Astrocyte (in vitro differentiated cells and primary cell): Measurements from ENCODE around the gene CFAP65. TPM values are rescaled to one million over a fixed set of nuclear protein-coding genes. Genes with fewer than 3 reads are reported as not detected.

Source experiments
- DNase-seq: peaks from one replicate; pipeline ENCODE4 v3.0.0-alpha.2; 2010; ENCODE audit warnings: low read depth
- FAIRE-seq: peaks from 2 replicates; lab custom pipeline; 2011; peaks lifted over from hg19 to GRCh38; lab: Jason Lieb, UNC
- H2AFZ ChIP-seq: 2 replicates; pipeline ENCODE4 v1.6.0; 2012; ENCODE audit warnings: low read depth, low read length, inconsistent platforms
- H3K27ac ChIP-seq: 2 replicates; pipeline ENCODE4 v1.5.1; 2011; ENCODE audit warnings: low read depth, low read length, inconsistent platforms
- H3K27me3 ChIP-seq: 2 replicates; pipeline ENCODE4 v1.6.0; 2011; ENCODE audit warnings: low read length, inconsistent platforms; ENCODE audit not compliant: insufficient read depth
- H3K36me3 ChIP-seq: 2 replicates; pipeline ENCODE4 v1.5.1; 2011; ENCODE audit warnings: low read length, inconsistent platforms; ENCODE audit not compliant: insufficient read depth
- H3K4me1 ChIP-seq: 2 replicates; pipeline ENCODE4 v1.5.1; 2011; ENCODE audit warnings: low read length, inconsistent platforms; ENCODE audit not compliant: insufficient read depth
- H3K4me2 ChIP-seq: 2 replicates; pipeline ENCODE4 v1.6.0; 2012; ENCODE audit warnings: low read length, inconsistent platforms
- H3K4me3 ChIP-seq: 2 replicates; pipeline ENCODE4 v1.5.1; 2011; ENCODE audit warnings: low read depth, mild to moderate bottlenecking, low read length, inconsistent platforms; ENCODE audit not compliant: insufficient read depth
- H3K79me2 ChIP-seq: 2 replicates; pipeline ENCODE4 v1.6.0; 2012; ENCODE audit warnings: mild to moderate bottlenecking, low read length, inconsistent platforms; ENCODE audit not compliant: insufficient read depth
- H3K9ac ChIP-seq: 2 replicates; pipeline ENCODE4 v1.6.0; 2012; ENCODE audit warnings: mild to moderate bottlenecking, low read length, inconsistent platforms
- H3K9me3 ChIP-seq: 2 replicates; pipeline ENCODE4 v1.5.1; 2012; ENCODE audit warnings: low read depth, mild to moderate bottlenecking, low read length, inconsistent platforms; ENCODE audit not compliant: insufficient read depth
- H4K20me1 ChIP-seq: 2 replicates; pipeline ENCODE4 v1.6.0; 2012; ENCODE audit warnings: low read length, inconsistent platforms; ENCODE audit not compliant: insufficient read depth
- H3K27ac Mint-ChIP-seq: one replicate; pipeline ENCODE4 v1.8.0; 2021; ENCODE audit warnings: mild to moderate bottlenecking, mixed read lengths; ENCODE audit not compliant: unreplicated experiment
- H3K27me3 Mint-ChIP-seq: one replicate; pipeline ENCODE4 v1.8.0; 2021; ENCODE audit warnings: low read depth, mixed read lengths; ENCODE audit not compliant: unreplicated experiment
- H3K36me3 Mint-ChIP-seq: one replicate; pipeline ENCODE4 v1.8.0; 2021; ENCODE audit warnings: low read depth, mixed read lengths; ENCODE audit not compliant: unreplicated experiment
- H3K4me1 Mint-ChIP-seq: one replicate; pipeline ENCODE4 v1.8.0; 2021; ENCODE audit warnings: low read depth, mixed read lengths; ENCODE audit not compliant: unreplicated experiment
- H3K4me3 Mint-ChIP-seq: one replicate; pipeline ENCODE4 v1.8.0; 2021; ENCODE audit warnings: mild to moderate bottlenecking, moderate library complexity, mixed read lengths; ENCODE audit not compliant: unreplicated experiment
- H3K9me3 Mint-ChIP-seq: one replicate; pipeline ENCODE4 v1.8.0; 2021; ENCODE audit warnings: mild to moderate bottlenecking, mixed read lengths; ENCODE audit not compliant: unreplicated experiment
- CTCF ChIP-seq: IDR thresholded peaks from 2 replicates; pipeline ENCODE4 v1.5.1; 2011; ENCODE audit warnings: low read depth, mild to moderate bottlenecking, inconsistent platforms, low read length, moderate library complexity; ENCODE audit not compliant: insufficient read depth
- EZH2 ChIP-seq: IDR thresholded peaks from 2 replicates; pipeline ENCODE4 v1.6.1; 2012; ENCODE audit warnings: mild to moderate bottlenecking, low read length, inconsistent platforms; ENCODE audit not compliant: insufficient read depth
- total RNA-seq: library from RNA; stranded (reverse); gene quantifications from 2 replicates; pipeline ENCODE4 v1.2.1, GENCODE V29; 2021

The CFAP65 gene
- total RNA-seq, 1 donor from 2014 or later = 0.27 TPM

- Mint-ChIP-seq H3K4me3 (no peak overlapping the region), H3K27me3 (peaks cover 80% of the 10 kb centered on the region), H3K4me1 (peaks cover 4% of the 10 kb centered on the region), H3K27ac (peak overlapping the region; percentile 41), H3K9me3 (peaks cover 3% of the 10 kb centered on the region), H3K36me3 (peaks cover 3% of the 10 kb centered on the region)
- Histone ChIP-seq H3K9me3 (peaks cover 9% of the 10 kb centered on the region), H4K20me1 (peaks cover 10% of the 10 kb centered on the region), H3K79me2 (no peaks in the 10 kb centered on the region), H3K27me3 (peaks cover 77% of the 10 kb centered on the region), H3K9ac (no peak overlapping the region), H3K36me3 (no peaks in the 10 kb centered on the region), H2AFZ (no peak overlapping the region), H3K4me1 (no peaks in the 10 kb centered on the region), H3K4me2 (no peak overlapping the region), H3K4me3 (no peak overlapping the region), H3K27ac (no peak overlapping the region)
- TF ChIP-seq CTCF (no peak), EZH2 (peak; percentile 95)
- DNase-seq (no peak), FAIRE-seq (no peak)
These were observed 56.9 kb downstream of the CFAP65 start for GRCh38 chr2:218984239-218985020.

GRCh38 chr2:218983934-218984238, 57.4 kb downstream of the CFAP65 start:
- no peak overlapping the region for H3K9ac ChIP-seq
- H4K20me1 ChIP-seq = peaks cover 10% of the 10 kb centered on the region
- Mint-ChIP-seq H3K4me3 (no peak overlapping the region), H3K4me1 (peaks cover 4% of the 10 kb centered on the region), H3K27me3 (peaks cover 78% of the 10 kb centered on the region), H3K9me3 (peaks cover 2% of the 10 kb centered on the region), H3K27ac (no peak overlapping the region), H3K36me3 (peaks cover 3% of the 10 kb centered on the region)
- no peak overlapping the region for H2AFZ ChIP-seq
- H3K4me1 ChIP-seq = no peaks in the 10 kb centered on the region
- FAIRE-seq (no peak), DNase-seq (no peak)
- no peak overlapping the region for H3K4me3 ChIP-seq
- H3K27ac ChIP-seq = no peak overlapping the region
- H3K79me2 ChIP-seq = no peaks in the 10 kb centered on the region
- no peaks in the 10 kb centered on the region for H3K36me3 ChIP-seq
- TF ChIP-seq CTCF = no peak
- TF ChIP-seq EZH2 = no peak
- peaks cover 6% of the 10 kb centered on the region for H3K9me3 ChIP-seq
- H3K27me3 ChIP-seq = peaks cover 73% of the 10 kb centered on the region
- H3K4me2 ChIP-seq = no peak overlapping the region

DNA sequence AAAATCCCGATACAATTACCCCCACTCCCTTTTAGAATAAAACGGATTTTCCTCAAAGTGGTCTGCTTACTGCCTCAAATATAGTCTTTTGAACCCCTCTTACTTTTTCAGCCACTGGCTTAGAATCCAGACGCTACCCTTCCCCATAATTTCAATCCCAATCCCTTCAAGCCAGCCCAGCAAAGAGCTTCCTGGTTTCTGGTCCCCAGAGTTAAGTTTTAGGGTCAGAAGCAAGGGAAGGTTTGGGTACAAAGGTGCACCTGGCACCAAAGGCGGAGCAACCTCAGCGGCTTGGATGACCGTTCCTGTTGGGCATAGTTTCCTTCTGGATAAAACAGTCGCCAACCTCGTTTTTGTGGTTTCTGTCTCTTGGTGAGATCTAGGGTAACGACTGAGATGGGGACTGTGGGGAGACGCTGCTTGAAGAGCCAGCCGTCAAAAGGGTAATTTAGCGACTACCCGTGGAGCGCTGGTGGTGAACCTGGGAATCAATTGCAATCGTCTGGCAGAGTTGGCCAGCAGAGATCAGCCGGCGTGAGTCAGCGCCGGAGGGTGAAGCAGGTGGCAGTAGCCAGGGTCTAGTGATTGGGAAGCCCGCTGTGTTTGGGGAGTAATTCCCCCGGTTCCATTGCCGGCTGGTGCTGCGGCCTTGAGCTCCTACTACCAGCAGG, 57.9 kb downstream of the CFAP65 start:
- no peak overlapping the region for H3K4me3 ChIP-seq
- H3K9me3 ChIP-seq = peaks cover 6% of the 10 kb centered on the region
- no peaks in the 10 kb centered on the region for H3K36me3 ChIP-seq
- H3K4me1 Mint-ChIP-seq = peaks cover 4% of the 10 kb centered on the region
- H3K79me2 ChIP-seq = no peaks in the 10 kb centered on the region
- TF ChIP-seq EZH2 = no peak
- no peak for TF ChIP-seq CTCF
- FAIRE-seq (no peak), DNase-seq (no peak)
- H3K27ac Mint-ChIP-seq = peak overlapping the region; percentile 66
- H3K27ac ChIP-seq = no peak overlapping the region
- peaks cover 10% of the 10 kb centered on the region for H4K20me1 ChIP-seq
- H3K27me3 Mint-ChIP-seq = peaks cover 79% of the 10 kb centered on the region
- H3K9ac ChIP-seq = no peak overlapping the region
- H3K4me3 Mint-ChIP-seq = no peak overlapping the region
- H3K4me2 ChIP-seq = no peak overlapping the region
- no peaks in the 10 kb centered on the region for H3K9me3 Mint-ChIP-seq
- peaks cover 73% of the 10 kb centered on the region for H3K27me3 ChIP-seq
- no peaks in the 10 kb centered on the region for H3K4me1 ChIP-seq
- no peak overlapping the region for H2AFZ ChIP-seq
- H3K36me3 Mint-ChIP-seq = peaks cover 3% of the 10 kb centered on the region
